ENCODE results near the gene SH3RF3. TPM values are rescaled to one million over a fixed set of nuclear protein-coding genes. Genes with fewer than 3 reads are reported as not detected.
"Not testable (repeated sequence)": the region's sequence is repeated elsewhere in the genome, so short reads cannot be mapped to it uniquely, and the experiment has no call there.

Gene SH3RF3
- total RNA-seq, 1 donor from 2014 or later: 8.0 TPM

DNA sequence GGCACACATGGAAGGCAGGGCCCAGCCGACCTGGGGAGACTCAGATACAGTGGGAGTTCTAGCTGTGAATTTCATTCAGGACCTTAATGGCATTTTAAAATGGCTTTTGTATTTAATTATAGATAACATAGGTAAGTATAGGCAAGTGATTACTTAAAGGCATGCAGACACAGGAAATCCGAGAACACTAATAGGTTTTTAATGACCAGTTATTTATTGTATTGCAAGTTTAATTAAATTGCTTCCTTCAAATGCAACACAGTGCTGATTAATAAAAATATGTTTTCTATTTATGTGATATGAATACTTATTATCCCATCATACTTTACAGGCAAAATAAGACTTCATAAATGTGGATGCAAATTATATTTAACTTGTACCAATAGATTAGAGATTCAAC is 19.7 kb upstream of the SH3RF3 start:
- DNase-seq (ENCODE audit: missing footprints) (no peak), ATAC-seq (no peak)
- intact Hi-C loops (cut with DNase I): no loop called here

DNA sequence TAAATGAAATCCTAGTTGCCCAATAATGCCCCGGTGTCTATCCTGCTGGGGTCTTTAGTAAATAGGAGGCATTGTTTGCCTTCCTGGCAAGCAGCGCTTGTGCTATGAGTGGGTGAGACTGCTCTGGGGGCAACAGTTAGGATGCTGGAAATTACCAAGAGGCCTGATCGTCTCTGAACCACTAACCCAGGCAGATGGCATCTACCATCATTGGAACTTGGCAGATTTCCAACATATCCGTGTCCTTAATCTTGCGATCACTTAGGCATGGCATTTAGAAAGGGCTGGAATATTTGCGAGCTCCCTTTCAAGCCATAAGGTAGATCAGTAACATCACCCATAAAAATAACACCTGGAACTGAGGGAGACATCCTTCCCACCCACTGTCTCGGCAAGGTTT is 18.8 kb upstream of the SH3RF3 start:
- DNase-seq (ENCODE audit: missing footprints): no peak
- ATAC-seq: no peak
- intact Hi-C loops (cut with DNase I): no loop called here

DNA sequence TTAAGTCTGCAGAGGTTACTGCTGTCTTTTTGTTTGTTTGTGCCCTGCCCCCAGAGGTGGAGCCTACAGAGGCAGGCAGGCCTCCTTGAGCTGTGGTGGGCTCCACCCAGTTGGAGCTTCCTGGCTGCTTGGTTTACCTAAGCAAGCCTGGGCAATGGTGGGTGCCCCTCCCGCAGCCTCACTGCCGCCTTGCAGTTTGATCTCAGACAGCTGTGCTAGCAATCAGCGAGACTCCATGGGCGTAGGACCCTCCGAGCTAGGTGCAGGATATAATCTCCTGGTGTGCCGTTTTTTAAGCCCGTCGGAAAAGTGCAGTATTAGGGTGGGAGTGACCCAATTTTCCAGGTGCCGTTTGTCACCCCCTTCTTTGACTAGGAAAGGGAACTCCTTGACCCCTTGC is 11.8 kb upstream of the SH3RF3 start:
- intact Hi-C loops (cut with DNase I); DNase-seq (ENCODE audit: missing footprints); ATAC-seq: not testable (repeated sequence)

DNA sequence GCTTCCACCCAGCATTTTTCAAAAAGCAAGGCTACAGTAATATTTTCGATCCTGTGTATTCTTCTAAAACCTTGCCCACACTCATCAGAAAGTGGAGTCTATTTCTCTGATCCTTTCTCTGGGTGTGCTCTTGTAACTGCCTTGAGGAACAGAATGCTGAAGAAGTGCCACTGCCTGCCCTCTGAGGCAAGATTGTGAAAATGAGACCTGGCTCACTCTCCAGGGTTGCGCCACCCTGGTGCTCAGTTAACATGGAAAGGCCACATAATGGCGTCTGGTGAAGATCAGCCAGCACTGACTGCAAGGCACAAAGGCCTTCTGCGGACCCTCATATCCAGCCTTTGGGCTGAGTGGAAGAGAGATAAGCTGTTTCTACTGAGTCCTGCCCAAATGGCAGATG is 11.2 kb upstream of the SH3RF3 start:
- intact Hi-C loops (cut with DNase I): no loop called here
- ATAC-seq: no peak
- no peak for DNase-seq (ENCODE audit: missing footprints)

DNA sequence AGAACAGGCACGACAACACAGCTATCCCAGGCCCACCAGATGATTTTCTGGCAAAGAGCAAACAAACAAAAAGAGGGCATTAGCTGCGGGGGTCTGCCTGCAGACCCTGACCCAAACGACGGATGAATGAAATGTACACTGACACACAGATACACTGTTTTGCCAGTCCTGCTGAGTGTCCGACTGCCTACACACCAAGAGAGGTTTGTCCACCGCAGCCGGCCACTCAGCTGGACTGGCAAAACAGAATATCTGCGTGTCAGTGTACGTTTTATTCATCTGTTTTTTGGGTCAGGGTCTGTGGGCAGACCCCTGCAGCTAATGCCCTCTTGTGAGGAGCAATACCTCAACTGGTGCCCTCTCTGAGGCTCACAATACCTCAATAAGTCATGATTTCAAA is 10.7 kb upstream of the SH3RF3 start:
- DNase-seq (ENCODE audit: missing footprints): no peak
- ATAC-seq: no peak
- intact Hi-C loops (cut with DNase I): no loop called here

DNA sequence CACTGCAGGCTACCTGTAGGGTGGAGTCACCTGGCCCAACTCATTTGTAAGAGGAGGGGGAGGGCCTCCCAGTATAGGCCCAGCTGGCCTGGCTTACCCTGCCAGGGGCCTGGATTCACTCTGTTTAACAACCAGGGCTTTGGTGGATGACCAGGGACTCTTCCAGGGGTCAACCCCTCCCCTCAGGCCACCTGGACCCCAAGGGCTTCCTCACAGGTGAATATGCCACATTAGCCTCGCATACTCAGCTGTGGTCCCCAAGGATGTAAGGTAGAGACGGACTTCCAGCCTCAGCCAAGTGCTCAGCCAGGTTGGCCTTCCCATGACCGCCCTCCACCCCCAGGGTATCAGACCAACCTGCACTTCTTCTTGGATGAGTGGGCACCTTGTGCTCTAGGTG is 8.8 kb upstream of the SH3RF3 start:
- intact Hi-C loops (cut with DNase I): no loop called here
- no peak for ATAC-seq
- DNase-seq (ENCODE audit: missing footprints): no peak

DNA sequence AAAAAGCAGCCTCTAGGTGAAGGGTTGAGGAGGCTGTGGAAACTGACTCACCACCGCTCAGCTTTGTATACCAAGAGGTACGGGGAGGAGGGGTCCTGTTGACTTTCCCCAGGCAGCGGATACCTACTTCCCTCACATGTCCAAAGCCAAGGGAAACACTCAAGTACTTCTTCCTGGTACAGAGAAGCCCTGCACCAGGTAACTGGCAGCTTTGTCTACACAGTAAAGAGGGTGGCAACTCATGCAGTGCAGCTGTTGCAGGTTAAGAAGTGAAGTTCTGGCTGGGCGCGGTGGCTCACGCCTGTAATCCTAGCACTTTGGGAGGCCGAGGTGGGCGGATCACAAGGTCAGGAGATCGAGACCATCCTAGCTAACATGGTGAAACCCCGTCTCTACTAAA is 8.3 kb upstream of the SH3RF3 start:
- DNase-seq (ENCODE audit: missing footprints); ATAC-seq; intact Hi-C loops (cut with DNase I): not testable (repeated sequence)

DNA sequence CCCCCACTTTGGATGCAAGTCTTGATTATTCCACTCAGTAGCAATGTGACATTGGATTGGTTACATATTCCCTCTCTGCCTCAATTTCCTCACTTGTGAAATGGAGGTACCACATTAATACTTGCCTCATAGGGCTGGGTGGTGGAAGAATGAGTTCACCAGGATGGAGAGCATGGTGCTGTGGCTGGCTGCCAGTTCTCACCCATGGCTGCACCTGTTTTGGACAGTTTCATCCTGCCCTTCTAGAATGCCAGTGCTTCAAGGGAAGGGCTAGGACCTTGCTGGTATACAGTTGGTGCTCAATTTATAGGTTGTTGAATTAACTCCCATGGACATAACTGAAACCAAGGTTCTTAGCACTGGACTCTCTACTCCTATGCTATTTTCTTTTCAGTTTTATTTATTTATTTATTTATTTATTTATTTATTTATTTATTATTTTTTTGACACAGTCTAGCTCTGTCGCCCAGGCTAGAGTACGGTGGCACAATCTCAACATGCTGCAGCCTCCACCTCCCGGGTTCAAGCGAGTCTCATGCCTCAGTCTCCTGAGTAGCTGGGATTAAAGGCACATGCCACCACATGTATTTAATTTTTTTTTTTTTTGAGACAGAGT is 5.3 kb upstream of the SH3RF3 start:
- ATAC-seq (no peak), DNase-seq (ENCODE audit: missing footprints) (no peak)
- intact Hi-C loops (cut with DNase I): no loop called here

DNA sequence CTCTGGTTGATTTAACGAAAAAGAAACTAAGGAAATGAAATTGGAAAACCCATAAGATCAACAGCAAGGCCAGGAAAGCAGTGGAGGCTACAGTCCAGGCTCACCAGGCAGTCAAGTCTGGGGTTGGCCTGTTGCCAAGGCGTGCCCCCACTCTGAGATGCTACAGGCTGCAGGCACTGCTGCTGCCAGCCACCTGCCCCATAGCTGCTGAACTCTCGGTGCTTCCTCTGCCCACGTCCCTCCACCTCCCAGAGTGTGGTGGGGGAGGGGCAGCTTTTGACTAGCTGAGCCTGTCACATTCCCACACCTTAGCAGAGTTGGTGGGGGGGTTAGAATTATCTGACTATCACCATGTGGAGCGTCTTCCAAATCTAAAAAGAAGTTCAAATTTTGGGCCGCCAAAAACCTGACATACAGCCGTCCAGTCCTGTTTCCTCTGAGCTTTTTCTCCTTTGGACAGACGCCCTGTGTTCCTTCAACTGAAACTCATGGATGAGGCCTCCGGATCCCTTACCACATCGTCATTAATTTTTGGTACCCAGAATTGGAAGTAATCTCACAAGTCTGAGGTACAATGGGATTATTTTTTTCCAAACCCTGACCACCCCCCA is 3.9 kb upstream of the SH3RF3 start:
- DNase-seq (ENCODE audit: missing footprints): no peak
- ATAC-seq: no peak
- intact Hi-C loops (cut with DNase I): loop anchor here (5.0 kb wide), 2 partner anchors 162 to 257 kb away; no protein-coding TSS in a partner anchor

DNA sequence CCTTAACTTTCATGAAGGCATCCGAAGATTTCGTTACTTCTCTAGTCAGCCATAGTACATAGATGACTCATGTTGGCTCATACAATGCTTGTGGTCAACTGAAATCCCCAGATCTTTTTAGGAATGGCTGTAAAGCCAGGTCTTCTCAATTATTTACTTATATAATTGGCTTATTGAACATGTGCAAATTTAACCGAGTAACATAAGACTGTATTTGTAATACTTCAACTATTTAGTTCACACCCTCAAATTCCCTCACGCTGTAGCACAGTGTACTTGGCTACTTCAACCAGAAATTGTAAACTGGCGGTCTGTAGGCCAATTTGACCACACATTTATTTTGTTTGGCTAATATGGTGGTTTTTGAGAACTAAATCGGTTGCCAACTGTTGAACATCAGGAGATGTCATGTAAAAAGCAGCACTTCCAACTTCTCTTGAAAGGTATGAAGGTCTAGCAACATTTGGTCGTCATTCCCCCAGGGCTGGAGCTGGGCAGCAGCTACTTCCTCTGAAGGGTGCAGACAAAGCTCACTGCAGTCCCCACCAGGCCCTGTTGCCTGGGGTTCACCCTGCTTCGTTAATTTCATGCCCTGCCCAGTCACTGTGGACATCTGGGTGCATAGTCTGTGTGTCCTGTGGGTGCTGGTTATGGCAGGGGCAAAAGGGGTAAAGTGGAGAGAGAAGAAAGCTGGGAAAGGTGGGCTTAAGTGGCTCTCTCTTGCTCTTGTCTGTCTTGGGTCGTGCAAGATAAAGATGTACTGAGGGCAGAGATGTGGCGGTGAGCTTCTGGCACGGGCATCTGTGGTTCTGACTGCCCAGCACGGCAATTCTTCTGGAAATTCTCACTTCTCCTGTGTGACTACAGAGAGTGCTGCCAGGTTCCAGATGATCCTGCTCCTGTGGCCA is 3.2 kb upstream of the SH3RF3 start:
- intact Hi-C loops (cut with DNase I): loop anchor here (5.0 kb wide), 2 partner anchors 161 to 256 kb away; no protein-coding TSS in a partner anchor
- ATAC-seq (no peak), DNase-seq (ENCODE audit: missing footprints) (no peak)

DNA sequence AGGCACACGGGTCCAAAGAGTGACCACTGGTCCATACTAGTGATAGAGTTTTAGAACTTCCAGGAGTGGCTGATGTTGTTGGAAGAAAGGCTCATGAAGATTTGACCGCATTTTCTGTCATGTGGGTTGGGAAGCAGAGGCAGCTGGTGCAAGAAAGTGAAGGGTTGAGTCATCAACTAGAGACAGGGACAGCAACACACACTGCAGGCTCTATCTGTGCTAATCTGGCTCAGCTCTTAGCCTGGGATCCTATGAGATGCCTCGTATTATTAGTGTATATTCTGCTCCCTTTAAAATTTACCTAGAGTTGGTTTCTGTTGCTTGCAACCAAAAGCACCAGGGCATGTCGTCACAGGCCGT is 2.5 kb upstream of the SH3RF3 start:
- intact Hi-C loops (cut with DNase I): loop anchor here (5.0 kb wide), 2 partner anchors 161 to 256 kb away; no protein-coding TSS in a partner anchor
- ATAC-seq: no peak
- no peak for DNase-seq (ENCODE audit: missing footprints)

DNA sequence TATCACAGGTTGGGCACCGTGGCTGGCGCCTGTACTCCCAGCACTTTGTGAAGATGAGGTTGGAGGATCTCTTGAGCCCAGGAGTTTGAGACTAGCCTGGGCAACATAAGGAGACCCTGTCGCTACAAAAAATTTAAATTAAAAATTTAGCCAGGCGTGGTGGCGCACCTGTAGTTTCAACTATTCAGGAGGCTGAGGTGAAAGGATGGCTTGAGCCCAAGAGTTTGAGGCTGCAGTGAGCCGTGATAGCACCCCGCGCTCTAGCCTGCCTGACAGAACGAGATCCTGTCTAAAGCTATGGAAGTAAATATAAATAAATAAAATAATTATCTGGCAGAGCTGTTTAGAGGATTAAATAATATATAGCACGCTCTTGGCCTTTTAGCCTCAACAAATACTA is 1.4 kb upstream of the SH3RF3 start:
- no peak for ATAC-seq
- no peak for DNase-seq (ENCODE audit: missing footprints)
- intact Hi-C loops (cut with DNase I): loop anchor here (5.0 kb wide), 2 partner anchors 160 to 255 kb away; no protein-coding TSS in a partner anchor

DNA sequence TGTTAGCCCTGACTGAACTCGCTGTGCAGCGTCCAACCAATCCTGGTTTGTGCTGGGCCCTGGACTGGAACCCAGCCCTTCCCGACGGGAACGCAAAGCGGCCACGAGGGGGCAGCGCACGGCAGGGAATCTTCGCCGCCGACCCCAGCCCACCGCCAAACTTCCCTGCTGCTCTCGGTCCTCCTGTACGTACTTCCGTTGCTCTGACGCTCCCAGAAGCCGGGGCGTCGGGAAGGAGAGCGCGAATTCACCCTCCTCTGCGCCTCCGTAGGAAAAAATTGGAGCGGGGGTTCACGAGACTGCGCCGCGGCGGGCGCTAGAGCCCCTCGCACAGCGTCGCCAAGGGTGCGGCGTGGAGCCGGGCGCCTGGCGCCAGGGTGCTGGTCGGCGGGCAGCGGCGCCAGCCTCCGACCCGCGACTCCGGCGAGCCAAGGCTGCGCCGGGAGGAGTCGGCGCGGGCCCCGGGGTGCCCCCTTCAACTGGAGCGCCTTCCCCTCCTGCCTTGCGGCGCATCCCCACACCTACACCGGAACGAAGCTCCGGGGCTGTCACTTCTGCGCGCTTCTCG is 873 bp upstream of the SH3RF3 start:
- DNase-seq (ENCODE audit: missing footprints) (peak; percentile 89), ATAC-seq (peak; percentile 87)
- intact Hi-C loops (cut with DNase I): loop anchor here (1.0 to 5.0 kb wide), 5 partner anchors 73 to 382 kb away; no protein-coding TSS in a partner anchor

DNA sequence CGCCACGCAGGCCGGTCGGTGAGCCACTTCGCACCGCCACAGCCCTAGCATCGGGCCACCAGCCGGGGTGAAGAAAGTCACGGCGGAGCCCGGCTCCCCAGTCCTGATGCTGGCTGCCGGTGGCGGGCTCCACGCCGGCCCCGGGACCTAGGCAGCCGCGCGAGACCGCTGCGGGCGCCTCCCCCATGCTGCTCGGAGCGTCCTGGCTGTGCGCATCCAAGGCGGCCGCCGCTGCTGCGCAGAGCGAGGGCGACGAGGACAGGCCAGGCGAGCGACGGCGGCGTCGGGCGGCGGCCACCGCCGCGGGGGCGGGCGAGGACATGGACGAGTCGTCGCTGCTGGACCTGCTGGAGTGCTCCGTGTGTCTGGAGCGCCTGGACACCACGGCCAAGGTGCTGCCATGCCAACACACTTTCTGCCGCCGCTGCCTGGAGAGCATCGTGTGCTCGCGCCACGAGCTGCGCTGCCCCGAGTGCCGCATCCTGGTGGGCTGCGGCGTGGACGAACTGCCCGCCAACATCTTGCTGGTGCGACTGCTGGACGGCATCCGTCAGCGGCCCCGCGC is 433 bp downstream of the SH3RF3 start:
- ATAC-seq (peak; percentile 61), DNase-seq (ENCODE audit: missing footprints) (peak; percentile 78)
- intact Hi-C loops (cut with DNase I): loop anchor here (2.0 to 5.0 kb wide), 4 partner anchors 71 to 253 kb away; no protein-coding TSS in a partner anchor

DNA sequence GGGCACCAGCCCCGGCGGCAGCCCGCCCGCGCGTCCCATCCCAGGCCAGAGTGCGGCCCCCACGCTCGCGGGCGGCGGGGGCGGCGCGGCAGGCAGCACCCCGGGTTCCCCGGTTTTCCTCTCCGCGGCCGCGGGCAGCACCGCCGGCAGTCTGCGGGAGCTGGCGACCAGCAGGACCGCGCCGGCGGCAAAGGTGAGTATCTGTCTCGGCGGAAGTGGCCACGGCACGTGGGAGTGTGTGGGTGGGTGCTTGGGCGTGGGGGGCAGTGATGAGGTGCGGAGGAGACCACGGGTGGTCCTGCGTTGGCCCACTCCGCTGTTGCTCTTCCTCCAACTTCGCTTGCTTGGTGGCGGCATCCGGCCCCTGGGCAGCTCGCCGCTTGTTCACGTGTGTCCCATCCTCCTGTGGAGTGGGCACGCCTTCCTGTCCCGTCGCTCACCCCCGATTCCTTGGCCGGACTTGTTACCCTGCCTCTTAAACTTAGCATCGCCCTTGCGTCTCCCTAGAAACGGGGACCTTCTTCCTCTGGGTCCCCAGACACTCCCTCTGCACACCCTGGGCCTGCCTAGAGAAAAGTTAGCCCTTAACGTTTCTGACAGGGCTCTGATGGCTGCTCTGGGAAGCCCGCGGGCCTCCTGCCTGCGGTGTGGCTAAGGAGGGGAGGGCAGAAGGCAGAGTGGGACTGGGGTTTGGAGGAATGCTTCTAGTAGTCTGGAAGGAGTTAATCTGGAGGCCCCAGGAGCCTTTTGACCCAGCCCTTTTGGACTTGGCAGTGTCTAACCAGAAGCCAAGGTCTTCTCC is 1.1 kb downstream of the SH3RF3 start:
- ATAC-seq: no peak
- no peak for DNase-seq (ENCODE audit: missing footprints)
- intact Hi-C loops (cut with DNase I): loop anchor here (2.0 to 5.0 kb wide), 6 partner anchors 42 to 252 kb away; no protein-coding TSS in a partner anchor

DNA sequence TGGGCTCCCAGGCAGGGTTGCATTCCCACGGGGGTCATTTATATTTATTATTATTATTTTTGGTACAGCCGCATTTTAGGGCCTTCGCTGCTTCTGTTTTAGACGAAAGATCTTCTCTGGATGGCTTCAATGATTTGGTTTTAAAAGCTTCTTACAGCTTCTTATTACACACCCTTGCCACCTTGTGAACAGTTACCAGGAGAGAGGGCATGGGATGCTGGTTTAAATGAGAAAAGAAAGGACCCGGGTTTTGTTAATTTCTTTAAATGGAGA is 1.7 kb downstream of the SH3RF3 start:
- intact Hi-C loops (cut with DNase I): loop anchor here (5.0 kb wide), 2 partner anchors 42 to 112 kb away; no protein-coding TSS in a partner anchor
- ATAC-seq (no peak), DNase-seq (ENCODE audit: missing footprints) (no peak)

DNA sequence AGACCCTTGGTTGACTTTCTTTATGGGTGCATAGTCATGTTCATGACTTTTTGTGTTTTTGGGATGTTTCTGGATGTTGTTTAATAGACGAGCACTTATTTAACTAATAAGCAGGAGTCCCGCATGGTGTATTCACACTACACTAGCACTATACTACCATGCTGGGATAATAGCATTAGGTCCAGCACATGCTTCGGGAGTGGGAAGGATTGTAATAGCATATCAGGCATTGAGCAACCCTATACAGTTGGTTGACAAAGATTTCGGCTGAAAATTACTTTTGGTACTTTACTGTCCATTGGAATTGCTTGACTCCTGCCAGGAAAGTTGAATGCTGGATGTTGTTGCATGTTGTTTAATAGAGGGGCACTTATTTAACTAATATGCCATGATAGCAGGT is 2.8 kb downstream of the SH3RF3 start:
- ATAC-seq: no peak
- no peak for DNase-seq (ENCODE audit: missing footprints)
- intact Hi-C loops (cut with DNase I): loop anchor here (5.0 kb wide), 2 partner anchors 41 to 111 kb away; no protein-coding TSS in a partner anchor

DNA sequence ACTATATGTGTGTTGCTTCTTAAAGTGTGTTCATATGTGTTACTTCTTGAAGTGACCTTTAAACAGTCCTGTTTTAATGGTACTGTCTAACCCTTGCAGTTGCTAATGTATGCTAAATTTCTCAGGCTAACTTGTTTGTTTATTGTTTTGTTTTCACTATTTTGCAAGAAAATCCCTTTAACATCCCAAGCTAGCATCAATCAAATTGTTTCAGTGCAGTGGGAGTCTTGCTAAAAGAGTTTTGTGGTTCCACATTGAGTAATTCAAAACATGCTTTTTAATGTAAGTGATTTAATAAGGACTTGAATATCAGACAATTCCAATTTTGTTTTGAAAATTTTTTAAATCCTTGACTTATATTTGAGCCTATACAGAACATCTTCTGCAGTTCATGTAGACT is 3.6 kb downstream of the SH3RF3 start:
- no peak for ATAC-seq
- no peak for DNase-seq (ENCODE audit: missing footprints)
- intact Hi-C loops (cut with DNase I): loop anchor here (5.0 kb wide), 2 partner anchors 40 to 110 kb away; no protein-coding TSS in a partner anchor

Measured in Right ventricle myocardium inferior (tissue), 1 donor.